Stimulated activated CD8-positive, alpha-beta memory T cell treated with anti-CD3 and anti-CD28 coated beads, Interleukin-12 subunit alpha, Interleukin-12 subunit beta, amount 100 ng/mL, for 24 hours (primary cell): Measurements from ENCODE around the gene ABT1.

Experiments
- DNase-seq: peaks from one replicate; pipeline ENCODE4 v3.0.0-alpha.2; 2020; ENCODE audit errors: extremely low read depth

The ABT1 gene

DNA sequence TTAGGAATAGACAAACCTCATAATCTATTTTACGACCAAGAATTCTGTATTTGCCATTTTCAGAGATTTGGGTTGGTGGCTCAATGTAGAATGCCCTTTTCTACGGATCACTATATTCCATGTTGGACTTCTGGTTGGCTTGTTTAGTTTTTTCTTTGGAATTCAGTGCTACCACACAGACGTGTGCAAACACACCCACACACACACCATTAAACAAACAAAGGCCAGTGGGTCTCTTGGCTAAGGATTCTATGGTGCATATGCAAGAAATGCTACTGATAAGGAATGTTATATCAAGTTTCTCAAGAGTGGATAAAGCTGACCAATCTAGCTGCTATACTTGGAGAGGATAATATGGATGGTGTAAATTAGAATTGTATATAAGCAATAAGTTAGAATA lies 8.0 kb downstream of the ABT1 start:
- no peak for DNase-seq

DNA sequence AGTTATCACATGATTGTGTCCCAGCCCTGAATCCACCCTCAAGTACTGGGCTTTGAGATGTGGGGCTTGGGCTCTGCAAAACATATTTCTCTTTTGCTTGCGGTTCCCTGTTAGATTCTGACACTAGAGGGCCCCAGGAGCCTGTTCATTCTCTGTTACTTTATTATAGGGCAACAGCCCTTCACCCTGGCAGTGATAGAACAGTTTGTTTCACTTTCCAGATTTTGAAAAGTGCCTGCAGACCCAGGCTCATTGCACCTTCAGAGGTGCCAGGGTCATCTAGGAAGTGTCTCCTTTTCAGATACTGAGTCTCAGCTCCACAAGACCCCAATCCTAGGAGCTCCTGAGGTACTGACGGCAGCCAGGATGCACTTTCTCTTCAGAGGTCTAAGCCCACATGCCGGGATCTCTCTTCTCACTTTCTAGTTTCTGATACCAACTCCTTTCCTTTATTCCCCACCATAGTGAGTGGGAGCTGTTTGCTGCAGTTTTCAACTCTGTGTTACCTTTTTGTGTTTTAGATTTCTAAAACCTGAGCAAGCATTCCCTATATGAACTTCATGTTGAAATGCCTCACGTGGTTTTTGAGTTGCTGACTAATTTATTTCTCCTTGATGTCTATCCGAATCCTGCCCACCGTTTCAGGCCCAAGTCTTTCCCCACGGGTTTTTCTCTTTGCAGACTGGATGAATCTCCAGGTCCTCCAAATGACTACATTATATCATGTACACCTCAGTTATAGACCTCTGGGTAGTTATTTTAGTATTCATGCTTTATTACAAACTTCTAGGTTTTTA lies 10.9 kb downstream of the ABT1 start:
- DNase-seq, result no peak

DNA sequence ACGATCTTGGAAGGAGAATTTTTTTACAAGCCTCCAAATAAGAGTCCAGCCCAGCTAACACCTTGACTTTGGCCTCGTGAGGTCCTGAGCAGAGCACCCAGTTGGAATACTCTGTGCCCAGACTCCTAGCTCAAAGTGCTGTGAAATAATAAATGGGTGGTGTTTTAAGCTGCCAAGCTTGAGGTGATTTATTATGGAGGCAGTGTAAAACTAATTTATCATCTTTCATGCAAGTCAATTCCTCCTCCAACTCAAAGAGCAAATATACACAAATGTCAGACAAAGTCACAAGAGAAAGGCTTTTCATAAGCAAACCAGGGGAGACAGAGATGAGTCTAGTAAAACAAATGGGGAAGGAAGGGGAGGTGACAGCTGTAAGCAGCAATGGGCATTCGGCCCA lies 12.7 kb downstream of the ABT1 start:
- no peak for DNase-seq

DNA sequence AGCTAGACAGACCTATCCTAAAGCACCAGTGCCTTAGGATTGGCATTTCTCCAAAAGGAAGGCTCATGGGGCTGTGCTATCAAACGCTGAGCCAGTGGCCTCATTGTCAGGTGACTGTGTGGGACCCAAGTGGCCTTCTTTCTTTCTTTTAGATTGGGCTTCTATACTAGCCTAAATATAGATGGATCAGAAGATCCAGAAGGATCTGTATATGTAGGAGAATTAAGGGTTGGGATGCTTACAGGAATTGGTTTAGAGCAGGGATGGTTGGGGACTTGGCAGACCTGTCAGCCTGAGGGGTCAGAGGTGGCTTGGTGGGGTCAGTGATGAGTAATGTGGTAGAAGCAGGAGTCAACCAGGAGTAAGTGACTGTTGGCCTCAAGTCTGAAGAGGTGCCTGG lies 14.8 kb downstream of the ABT1 start:
- no peak for DNase-seq

DNA sequence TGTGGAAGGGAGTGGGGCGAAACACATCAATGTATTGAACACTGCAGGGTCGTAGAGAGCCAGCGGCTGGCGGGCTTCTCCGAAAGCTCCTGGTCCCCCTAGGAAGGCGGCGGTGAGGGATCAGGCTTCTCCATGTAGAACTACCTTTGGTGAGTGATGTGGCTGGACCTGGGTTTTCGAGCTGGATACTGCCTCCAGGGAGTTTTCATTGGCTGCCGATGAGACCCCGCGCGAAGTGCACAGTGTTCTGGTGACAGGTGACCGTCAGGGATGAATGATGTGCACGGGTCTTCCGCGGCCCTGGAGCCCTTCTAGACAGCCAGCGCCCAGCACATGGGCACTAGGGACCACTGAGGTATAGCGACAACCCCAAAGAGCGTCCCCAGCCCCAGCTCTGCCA lies 16.4 kb downstream of the ABT1 start:
- DNase-seq, result no peak

DNA sequence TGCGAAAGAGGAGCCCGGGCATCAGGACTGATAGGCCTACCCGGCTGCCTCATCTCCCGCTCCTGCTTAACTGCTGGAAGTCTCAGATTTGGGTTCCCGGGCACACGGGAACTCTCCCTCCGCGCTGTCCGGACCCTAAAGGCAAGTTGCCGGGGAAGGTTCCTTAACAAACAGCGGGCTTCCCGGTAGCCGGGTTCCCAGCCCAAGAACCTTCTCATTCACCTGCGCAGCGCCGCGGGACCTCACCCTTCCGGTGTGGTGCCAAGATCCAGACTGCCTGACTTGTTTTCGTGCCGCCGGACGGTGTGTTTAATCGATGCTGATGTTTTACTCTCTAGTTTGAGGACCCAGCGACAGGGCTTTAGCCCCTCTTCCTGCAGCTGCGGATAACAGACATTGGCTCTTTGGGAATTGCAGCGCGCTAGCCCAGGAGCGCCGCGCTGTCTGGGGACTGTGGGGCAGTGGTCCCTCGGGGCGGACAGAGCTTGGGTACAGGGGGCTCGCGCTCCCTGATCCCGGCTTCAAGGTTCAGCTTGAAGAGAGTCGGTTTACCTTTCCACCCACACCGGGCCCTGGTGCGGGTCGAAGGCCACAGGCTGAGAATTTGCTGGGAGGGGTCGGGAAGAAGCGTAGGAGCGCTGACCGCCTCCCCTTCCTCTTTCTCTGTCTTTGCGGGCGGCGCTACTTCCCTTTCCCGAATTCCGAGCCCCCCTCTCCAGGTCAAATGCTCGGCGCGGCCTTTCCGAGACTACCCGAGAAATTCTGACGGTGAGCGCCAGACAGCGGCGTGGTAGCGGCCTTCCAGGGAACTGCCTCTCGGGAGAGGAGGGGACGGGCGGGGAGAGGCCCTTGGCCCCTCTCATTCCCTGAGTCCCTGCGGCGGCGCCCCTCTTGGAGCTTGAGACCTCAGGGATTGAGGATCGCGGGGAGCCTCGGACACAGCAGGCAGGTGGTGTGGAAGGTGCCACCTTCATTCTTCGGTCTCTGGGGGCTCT lies 17.2 kb downstream of the ABT1 start:
- DNase-seq, result no peak

DNA sequence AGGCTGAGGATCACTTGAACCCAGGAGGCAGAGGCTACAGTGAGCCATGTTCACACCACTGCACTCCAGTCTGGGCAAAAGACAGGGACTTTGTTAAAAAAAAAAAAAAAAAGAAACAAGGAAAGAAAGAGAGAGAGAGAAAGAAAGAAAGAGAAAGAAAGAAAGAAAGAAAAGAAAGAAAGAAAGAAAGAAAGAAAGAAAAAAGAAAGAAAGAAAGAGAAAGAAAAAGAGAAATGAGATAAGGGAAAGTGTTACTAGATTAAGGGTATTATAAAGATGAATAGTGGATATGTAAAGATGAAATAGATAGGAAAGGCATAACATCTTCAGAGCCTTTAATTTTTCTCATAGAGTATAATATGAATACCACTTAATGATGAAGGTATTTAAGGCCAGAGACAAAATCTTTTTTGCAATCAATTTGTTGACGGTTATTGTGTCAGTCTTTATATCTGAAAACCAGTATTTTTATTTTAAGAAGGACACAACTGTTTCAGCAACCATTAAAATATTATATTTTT lies 26.6 kb downstream of the ABT1 start:
- no peak for DNase-seq

DNA sequence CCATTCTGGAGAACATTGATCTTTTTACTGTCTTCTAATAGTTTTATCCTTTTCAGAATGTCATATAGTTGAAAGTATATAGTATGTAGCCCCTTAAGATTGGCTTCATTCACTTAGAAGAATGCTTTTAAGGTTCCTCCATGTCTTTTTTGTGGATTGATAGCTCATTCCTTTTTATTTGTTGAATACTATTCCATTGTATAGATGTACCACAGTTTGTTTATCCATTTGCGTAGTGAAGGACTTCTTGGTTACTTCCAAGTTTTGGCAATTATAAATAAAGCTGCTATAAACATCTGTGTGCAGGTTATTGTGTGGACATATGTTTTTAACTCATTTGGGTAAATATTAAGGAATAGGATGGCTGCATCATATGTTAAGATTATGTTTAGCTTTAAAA lies 27.8 kb downstream of the ABT1 start:
- no peak for DNase-seq

DNA sequence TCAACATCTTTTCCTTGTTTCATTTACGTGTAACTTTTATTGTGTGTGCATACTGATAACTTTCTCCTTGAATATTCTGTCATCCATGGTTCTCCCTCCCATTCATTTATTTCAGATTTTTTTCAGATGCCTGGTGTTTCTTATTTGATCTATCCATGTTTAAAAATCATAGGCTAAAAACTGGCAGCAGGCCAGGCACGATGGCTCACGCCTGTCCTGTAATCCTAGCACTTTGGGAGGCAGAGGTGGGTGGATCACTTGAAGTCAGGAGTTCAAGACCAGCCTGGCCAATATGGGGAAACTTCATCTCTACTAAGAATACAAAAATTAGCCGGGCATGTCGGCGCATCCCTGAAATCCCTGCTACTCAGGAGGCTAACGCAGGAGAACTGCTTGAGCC lies 31.1 kb downstream of the ABT1 start:
- DNase-seq, result no peak

DNA sequence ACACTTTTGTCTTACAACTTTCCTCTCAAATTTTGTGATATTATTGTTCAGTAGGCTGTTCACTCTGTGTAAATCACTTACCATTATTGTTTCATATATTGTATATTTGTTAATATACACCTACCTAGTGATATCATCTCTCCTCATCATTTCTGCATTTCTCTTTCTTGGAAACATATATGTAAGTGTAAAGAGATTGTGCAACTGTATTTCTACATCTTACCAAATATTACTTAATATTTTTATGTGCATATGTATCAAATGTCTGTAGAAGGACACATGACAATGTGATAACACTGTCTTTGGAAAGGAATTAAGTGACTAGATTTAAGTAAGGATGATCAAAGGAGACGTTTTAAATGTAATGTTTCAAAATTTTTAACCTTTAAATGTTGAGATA lies 32.6 kb downstream of the ABT1 start:
- DNase-seq, result no peak

DNA sequence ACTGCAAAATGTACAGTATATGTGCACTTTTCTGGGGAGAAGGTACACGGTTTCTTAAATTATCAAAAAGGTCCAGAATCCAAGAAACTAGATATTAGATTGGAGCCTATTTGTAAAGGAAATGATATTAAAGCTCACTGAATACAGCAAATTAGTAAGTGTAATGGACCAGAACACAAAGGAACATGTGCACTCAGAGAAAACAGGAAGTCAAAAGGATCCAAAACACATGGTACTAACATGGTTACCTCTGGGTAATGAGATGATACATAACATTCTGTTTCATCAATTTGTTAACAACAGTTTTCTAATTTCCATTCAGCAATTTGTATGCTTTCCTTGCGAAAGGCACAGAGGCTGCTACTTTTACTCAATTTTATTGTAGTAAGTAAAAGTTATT lies 44.1 kb downstream of the ABT1 start:
- no peak for DNase-seq

DNA sequence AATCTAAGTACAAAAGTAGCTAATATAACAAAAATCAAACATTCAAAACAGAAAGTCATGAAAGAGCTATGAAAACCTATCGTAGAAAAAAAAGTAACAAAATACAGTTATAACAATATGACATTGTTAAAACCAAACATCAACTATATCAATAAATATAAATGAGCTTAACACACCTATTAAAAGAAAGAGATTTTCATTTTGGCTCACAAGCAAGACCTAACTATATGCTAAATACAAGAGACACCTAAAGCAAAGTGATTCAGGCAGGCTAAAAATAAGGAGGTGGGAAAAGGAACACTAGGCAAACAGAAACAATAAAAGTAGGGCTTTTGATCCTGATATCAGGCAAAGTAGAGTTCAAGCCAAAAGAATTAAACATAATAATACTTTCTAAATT lies 49.3 kb downstream of the ABT1 start:
- no peak for DNase-seq
